A673 (cell line): ENCODE results near the gene ZBTB22. TPM values are rescaled to one million over a fixed set of nuclear protein-coding genes. Genes with fewer than 3 reads are reported as not detected.

Experiments used
- BruUV-seq: library from RNA; stranded (reverse); fragments of 400-500 nt; replicated peaks from 2 replicates; lab custom pipeline; 2021; lab: Mats Ljungman, UMichigan
- CTCF ChIA-PET: fragments of 300-600 bp; sonication (Branson Sonifier 250); formaldehyde crosslinking; loops from one replicate; lab custom pipeline; 2022; ENCODE audit warnings: antibody characterized with exemption; lab: Charles Lee
- POLR2A ChIA-PET: fragments of 300-600 bp; sonication (Branson Sonifier 250); formaldehyde crosslinking; loops from one replicate; lab custom pipeline; 2022; ENCODE audit warnings: antibody characterized with exemption; ENCODE audit not compliant: low non-redundant PET; lab: Charles Lee
- DNase-seq: peaks from one replicate; pipeline ENCODE4 v3.0.0-alpha.2; 2015; ENCODE audit warnings: low spot score
- H3K27ac ChIP-seq: fragments of 200-600 bp; sonication (generic); 2 replicates; pipeline ENCODE4 v1.5.1; 2016; ENCODE audit warnings: mixed run types, low read depth, mild to moderate bottlenecking, mixed read lengths, antibody characterized with exemption, low read length; ENCODE audit not compliant: poor library complexity, severe bottlenecking
- H3K27me3 ChIP-seq: fragments of 200-600 bp; sonication (generic); replicated peaks from 2 replicates; pipeline ENCODE4 v1.6.1; 2017; ENCODE audit warnings: mixed run types, low read depth, mild to moderate bottlenecking, mixed read lengths, antibody characterized with exemption, low read length; ENCODE audit not compliant: insufficient read depth, poor library complexity
- H3K36me3 ChIP-seq: fragments of 200-600 bp; sonication (generic); 2 replicates; pipeline ENCODE4 v1.6.1; 2016; ENCODE audit warnings: mixed run types, mild to moderate bottlenecking, mixed read lengths, antibody characterized with exemption, low read length; ENCODE audit not compliant: insufficient read depth, poor library complexity, severe bottlenecking
- H3K4me1 ChIP-seq: fragments of 200-600 bp; sonication (generic); 2 replicates; pipeline ENCODE4 v1.6.1; 2017; ENCODE audit warnings: mixed run types, mild to moderate bottlenecking, mixed read lengths, antibody characterized with exemption, low read length; ENCODE audit not compliant: insufficient read depth, poor library complexity, severe bottlenecking
- H3K4me3 ChIP-seq: fragments of 200-600 bp; sonication (generic); 2 replicates; pipeline ENCODE4 v1.5.1; 2016; ENCODE audit warnings: low read depth, mixed run types, mild to moderate bottlenecking, mixed read lengths, low read length; ENCODE audit not compliant: poor library complexity, severe bottlenecking
- H3K9me3 ChIP-seq: fragments of 200-600 bp; sonication (generic); 2 replicates; pipeline ENCODE4 v1.6.1; 2016; ENCODE audit warnings: mixed run types, low read depth, mild to moderate bottlenecking, mixed read lengths, antibody characterized with exemption, low read length; ENCODE audit not compliant: poor library complexity, severe bottlenecking
- EZH2 ChIP-seq: fragments of 200-600 bp; sonication (generic); IDR thresholded peaks from 2 replicates; pipeline ENCODE4 v1.6.1; 2017; ENCODE audit warnings: borderline replicate concordance, low read depth, mild to moderate bottlenecking, mixed read lengths, antibody characterized with exemption, low read length; ENCODE audit not compliant: poor library complexity, severe bottlenecking
- intact Hi-C: fragments of 100-400 bp; cut with micrococcal nuclease; formaldehyde crosslinking; loops from one replicate; pipeline ENCODE4 v1.10.0; 2022; ENCODE audit not compliant: unreplicated experiment
- total RNA-seq: library from RNA; stranded (reverse); gene quantifications from 2 replicates; pipeline ENCODE4 v1.2.3, GENCODE V29; 2021
- TF ChIP-seq, protein P1 (sequence below): fragments of 300-800, 200-600 bp; sonication (generic); conservative IDR thresholded peaks from 2 replicates; pipeline ENCODE4 v1.5.1; 2017; ENCODE audit warnings: low read depth, mild to moderate bottlenecking, antibody characterized with exemption, low read length, moderate library complexity, mixed read lengths

ZBTB22 gene
- total RNA-seq, 1 experiment from 2014 or later = 11.3 TPM

DNA sequence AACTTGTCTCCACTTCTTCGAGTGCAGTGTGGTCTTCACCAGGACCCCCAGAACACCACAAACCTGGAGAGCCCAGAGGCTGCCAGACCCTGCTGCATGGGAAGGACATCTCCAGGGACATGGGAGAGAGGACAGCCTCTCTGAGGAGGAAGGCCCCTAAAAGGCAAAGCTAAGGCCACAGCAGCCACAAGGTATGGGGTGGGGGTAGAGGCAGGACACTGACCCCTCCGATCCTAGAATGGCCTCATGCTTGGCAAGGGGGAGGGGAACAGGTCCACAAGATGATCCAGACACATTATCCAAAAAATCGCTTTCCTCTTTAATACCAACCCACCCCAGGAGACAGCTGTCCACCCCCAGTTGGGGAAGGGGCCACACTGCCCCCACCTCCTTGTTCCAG lies 38.7 kb downstream of the ZBTB22 start:
- no peaks in the 10 kb centered on the region for H3K9me3 ChIP-seq
- no TSS peak for BruUV-seq
- no peak for TF ChIP-seq EZH2
- TF ChIP-seq, protein P1, sequence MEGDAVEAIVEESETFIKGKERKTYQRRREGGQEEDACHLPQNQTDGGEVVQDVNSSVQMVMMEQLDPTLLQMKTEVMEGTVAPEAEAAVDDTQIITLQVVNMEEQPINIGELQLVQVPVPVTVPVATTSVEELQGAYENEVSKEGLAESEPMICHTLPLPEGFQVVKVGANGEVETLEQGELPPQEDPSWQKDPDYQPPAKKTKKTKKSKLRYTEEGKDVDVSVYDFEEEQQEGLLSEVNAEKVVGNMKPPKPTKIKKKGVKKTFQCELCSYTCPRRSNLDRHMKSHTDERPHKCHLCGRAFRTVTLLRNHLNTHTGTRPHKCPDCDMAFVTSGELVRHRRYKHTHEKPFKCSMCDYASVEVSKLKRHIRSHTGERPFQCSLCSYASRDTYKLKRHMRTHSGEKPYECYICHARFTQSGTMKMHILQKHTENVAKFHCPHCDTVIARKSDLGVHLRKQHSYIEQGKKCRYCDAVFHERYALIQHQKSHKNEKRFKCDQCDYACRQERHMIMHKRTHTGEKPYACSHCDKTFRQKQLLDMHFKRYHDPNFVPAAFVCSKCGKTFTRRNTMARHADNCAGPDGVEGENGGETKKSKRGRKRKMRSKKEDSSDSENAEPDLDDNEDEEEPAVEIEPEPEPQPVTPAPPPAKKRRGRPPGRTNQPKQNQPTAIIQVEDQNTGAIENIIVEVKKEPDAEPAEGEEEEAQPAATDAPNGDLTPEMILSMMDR = no peak
- intact Hi-C loops = no loop called here
- no peaks in the 10 kb centered on the region for H3K27me3 ChIP-seq
- no peak overlapping the region for H3K4me3 ChIP-seq
- ChIA-PET CTCF (no interaction called here), POLR2A (no interaction called here)
- H3K4me1 ChIP-seq = peaks cover 31% of the 10 kb centered on the region
- no peak for DNase-seq
- H3K36me3 ChIP-seq = peaks cover 52% of the 10 kb centered on the region
- H3K27ac ChIP-seq = no peak overlapping the region

DNA sequence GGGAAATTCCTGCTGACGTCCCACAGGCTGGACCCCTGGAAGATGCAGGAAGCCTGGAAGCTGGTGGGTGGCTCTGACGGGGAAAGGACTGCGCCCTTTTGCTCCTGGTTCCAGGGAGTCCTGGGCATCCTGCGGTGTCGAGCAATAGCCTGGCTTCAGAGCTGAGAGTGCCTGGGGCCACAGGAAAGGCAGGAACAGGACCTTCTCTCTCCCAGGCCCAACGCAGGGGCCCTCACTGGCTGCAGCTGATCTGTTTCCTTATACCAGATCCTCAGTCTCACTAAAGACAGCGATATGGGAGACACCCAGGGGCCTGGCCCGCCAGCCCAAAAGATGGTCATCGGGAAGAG lies 39.2 kb downstream of the ZBTB22 start:
- intact Hi-C loops = no loop called here
- TF ChIP-seq, protein P1 = no peak
- no peak for TF ChIP-seq EZH2
- peak overlapping the region; percentile 32 for H3K27ac ChIP-seq
- H3K27me3 ChIP-seq = no peaks in the 10 kb centered on the region
- H3K4me1 ChIP-seq = peaks cover 35% of the 10 kb centered on the region
- BruUV-seq = no TSS peak
- DNase-seq = no peak
- no peak overlapping the region for H3K4me3 ChIP-seq
- ChIA-PET CTCF (no interaction called here), POLR2A (no interaction called here)
- H3K9me3 ChIP-seq = no peaks in the 10 kb centered on the region
- H3K36me3 ChIP-seq = peaks cover 52% of the 10 kb centered on the region

DNA sequence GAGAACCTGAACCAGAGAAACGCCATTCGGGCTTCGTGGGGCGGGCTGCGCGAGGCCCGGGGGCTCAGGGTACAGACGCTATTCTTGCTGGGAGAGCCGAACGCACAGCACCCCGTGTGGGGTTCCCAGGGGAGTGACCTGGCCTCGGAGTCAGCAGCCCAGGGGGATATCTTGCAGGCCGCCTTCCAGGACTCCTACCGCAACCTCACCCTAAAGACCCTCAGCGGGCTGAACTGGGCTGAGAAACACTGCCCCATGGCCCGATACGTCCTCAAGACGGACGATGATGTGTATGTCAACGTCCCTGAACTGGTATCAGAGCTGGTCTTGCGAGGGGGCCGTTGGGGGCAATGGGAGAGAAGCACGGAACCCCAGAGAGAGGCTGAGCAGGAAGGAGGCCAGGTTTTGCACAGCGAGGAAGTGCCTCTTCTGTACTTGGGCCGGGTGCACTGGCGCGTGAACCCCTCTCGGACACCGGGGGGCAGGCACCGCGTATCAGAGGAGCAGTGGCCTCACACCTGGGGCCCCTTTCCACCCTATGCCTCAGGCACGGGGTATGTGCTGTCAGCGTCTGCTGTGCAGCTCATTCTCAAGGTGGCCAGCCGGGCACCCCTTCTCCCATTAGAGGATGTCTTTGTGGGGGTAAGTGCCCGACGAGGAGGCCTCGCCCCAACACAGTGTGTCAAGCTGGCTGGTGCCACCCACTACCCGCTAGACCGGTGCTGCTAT lies 39.7 kb downstream of the ZBTB22 start:
- H3K9me3 ChIP-seq = no peaks in the 10 kb centered on the region
- CTCF ChIA-PET = interaction anchor here (1.0 to 1.1 kb wide), 2 partner anchors 12 to 67 kb away, joined by 3 to 5 read pairs; partner anchors contain the start of gene PFDN6
- H3K27ac ChIP-seq = peak overlapping the region; percentile 83

More for the DNA sequence above, 39.7 kb downstream of the ZBTB22 start:
- H3K4me3 ChIP-seq = peak overlapping the region; percentile 56
- H3K4me1 ChIP-seq = peaks cover 40% of the 10 kb centered on the region
- POLR2A ChIA-PET = interaction anchor here (0.5 to 0.6 kb wide), 2 partner anchors 29 to 191 kb away, joined by 3 to 5 read pairs; no protein-coding TSS in a partner anchor
- H3K36me3 ChIP-seq = peaks cover 54% of the 10 kb centered on the region
- H3K27me3 ChIP-seq = no peaks in the 10 kb centered on the region
- DNase-seq = peak; percentile 45
- intact Hi-C loops = no loop called here
- BruUV-seq = no TSS peak
- TF ChIP-seq EZH2 = no peak
- TF ChIP-seq, protein P1 = peak; percentile 24; the same call in 1 of the 2 replicates
